NCI-H345 treated with DMSO at 0.1 percent for 48 hours (cell line): ENCODE data around the gene FOXP1.
A peak's percentile ranks its signal among the peaks of the same experiment; 100 is the strongest.

Source experiments
- DNase-seq: peaks from one replicate; lab custom pipeline; 2025; ENCODE audit not compliant: unreplicated experiment; lab: John Stamatoyannopoulos, UW

FOXP1 gene

GRCh38 chr3:71138410-71138809 is 445.1 kb downstream of the FOXP1 start:
- no peak for DNase-seq

DNA sequence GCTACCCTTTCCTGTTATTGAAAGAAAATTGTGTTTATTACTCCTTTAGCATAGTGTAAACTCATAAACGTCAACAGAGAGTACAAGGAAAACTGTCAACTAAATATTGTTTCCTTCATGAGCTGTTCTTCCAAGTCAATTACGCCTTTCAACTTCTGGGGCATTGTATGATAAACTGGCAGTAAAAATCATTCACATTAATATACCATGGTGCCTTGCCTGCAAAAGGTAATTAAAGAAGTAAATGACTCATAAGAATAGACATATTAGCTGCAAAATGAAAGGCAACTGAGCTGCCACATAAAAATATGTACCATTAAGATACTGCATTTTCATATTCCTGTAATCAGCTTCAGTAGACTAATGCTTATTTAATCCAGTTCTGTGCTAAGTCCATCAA is 447.3 kb downstream of the FOXP1 start:
- DNase-seq, result no peak

- no peak for DNase-seq
These were observed 448.0 kb downstream of the FOXP1 start for GRCh38 chr3:71135373-71136088.

- DNase-seq, result no peak
These were observed 449.0 kb downstream of the FOXP1 start for GRCh38 chr3:71134521-71134920.

- DNase-seq, result no peak
These were observed 449.7 kb downstream of the FOXP1 start for GRCh38 chr3:71133865-71134264.

DNA sequence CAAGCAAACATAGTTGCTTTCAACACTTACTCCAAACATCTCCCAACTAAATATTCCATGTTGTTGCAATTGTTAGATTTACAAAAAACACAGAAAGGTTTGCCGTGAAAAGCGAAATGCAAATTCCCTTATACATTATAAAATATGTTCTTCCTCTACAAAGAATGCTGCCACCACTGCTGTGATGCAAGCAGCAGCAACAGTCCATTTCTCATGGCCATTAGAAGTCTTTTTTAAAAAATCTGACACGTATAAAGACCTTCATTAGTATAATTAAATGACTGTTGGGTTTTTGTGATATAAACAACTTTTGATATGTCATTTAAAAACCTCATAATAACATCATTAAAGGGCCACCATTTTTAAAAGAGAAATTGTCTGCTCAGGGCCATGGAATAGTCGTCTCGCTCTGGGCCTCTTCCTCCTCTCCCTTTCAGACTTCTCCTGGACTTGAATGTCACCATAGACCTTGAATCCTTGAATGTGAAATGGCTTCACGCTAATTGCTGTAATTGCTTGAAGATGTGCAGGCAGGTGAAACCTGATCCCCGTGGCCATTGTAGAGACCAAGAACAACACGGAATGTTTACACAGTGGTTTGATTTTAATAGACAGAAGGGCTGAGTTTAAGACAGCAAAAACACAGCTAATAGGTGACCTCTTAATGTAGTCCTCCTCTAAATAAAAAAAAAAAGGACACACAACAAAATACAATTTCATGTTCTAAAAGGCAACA is 450.4 kb downstream of the FOXP1 start:
- no peak for DNase-seq

DNA sequence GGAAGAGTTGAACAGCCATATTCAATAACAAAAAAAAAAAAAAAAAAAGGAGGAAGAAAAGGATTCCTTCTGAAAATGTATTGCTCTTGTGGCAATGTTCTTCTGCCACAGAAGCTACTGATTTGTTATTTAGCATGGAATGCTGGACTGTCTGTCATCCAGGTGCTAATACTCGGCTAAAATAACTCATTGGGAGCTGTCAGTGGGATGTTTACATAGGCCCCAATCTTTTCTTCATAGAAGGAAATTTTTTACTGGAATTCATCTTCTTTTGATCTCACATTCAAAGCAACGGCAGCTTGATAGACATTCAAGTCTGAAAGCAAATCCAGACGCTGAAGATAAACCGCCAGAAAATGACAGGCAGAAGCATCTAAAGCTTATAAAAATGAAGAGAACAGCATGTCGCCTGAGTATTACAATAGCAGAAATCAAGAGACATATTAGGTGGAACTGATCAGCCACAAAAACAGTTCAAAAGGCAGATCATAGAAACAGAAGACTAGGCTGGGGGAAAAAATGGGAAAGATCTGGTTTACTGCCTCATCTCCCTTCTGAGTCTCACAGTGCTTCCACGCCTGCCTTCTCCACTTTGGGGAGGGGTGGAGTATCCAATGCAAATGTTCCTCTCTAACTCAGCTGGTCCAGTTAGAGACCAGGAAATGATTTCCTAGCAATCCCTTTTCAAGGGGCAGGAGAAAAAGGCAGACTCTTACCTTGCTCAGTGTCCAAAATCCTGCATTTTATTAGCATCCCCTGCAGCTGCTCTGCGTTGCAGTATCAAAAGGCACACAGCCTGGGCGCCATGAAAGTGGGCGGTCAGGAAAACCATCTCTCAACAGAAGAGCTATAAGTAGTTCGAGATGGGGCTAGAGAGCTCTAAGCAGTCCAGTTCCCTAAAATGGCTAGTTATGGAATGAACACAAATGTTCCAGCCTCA is 451.9 kb downstream of the FOXP1 start:
- no peak for DNase-seq

- DNase-seq, result peak; percentile 44
These were observed 452.8 kb downstream of the FOXP1 start for GRCh38 chr3:71130471-71131374.

- no peak for DNase-seq
These were observed 453.7 kb downstream of the FOXP1 start for GRCh38 chr3:71129611-71130431.

- DNase-seq, result no peak
These were observed 454.6 kb downstream of the FOXP1 start for GRCh38 chr3:71128961-71129360.

DNA sequence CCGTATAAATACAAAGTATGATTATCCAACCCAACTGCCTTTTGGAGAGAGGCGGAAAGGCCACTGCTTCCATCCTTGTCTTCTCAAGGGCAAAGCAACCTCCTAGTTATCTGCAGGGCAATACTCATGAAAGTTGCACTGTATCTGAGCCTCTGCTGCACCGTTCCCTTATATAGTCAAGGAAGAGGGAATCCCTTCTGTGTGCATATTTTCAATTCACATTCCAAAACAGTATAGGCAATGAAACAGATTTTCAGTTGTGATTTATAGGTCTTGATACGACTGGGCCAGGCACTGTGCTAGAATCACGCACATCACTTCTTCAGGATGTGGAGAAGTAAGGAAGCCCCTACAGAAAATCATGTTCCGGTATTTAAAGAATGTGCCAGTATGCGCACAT is 455.7 kb downstream of the FOXP1 start:
- DNase-seq, result no peak

- no peak for DNase-seq
These were observed 456.3 kb downstream of the FOXP1 start for GRCh38 chr3:71127052-71127831.

- DNase-seq, result no peak
These were observed 457.8 kb downstream of the FOXP1 start for GRCh38 chr3:71125738-71126137.

GRCh38 chr3:71124048-71124447 is 459.5 kb downstream of the FOXP1 start:
- DNase-seq, result no peak

- DNase-seq, result no peak
These were observed 460.9 kb downstream of the FOXP1 start for GRCh38 chr3:71122641-71123040.

DNA sequence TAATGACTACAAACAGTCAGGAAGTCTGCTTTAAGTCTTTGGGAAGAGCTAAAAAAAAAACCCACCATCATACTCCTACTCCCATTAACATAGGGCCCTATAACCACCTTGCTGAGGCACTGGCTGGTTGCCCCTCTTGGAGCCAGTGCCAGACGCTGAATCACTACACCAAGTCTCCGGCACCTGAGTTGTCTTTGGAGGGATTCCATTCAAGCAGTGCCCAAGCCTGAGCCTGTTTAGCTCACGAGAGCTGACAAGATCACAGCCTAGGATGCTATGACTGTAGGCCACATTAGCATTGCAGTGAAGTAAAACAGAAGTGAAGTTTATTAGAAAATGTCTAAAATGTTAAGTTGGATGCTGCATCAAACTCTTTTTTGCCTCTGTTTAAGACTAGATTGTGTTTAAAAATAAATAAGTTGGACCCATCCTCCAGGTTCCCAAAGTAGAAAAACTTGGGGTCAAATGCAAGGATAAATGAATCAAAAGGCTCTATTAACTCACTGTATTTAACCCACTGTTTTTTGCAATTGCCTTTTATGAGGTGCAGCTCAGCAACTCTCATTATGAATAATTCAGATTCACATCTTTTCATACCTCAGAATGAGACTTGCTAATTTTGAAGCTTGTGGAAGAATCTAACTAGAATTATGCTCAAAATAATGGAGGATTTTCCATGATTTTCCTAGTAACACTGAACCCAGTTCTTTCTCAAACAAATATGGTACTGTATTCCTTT is 461.9 kb downstream of the FOXP1 start:
- DNase-seq, result no peak

DNA sequence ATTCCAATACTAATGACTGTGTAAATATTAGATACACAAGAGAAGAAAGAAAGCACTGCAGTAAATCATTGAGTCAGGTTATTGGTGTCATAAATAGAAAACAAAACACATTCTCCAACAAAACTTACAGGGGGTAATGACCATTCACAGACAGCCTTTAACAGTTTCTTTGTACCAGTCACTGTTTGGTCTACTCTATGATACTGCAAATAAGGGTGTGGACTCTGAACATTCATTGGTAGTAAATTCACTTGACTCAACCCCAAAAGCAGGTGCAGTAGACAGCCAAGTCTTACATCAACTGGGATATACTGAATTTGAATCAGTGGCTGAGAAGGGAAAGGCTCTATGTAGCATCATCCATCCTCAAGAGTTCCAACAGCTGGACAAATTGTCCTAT is 463.5 kb downstream of the FOXP1 start:
- no peak for DNase-seq

GRCh38 chr3:71119171-71119570 is 464.4 kb downstream of the FOXP1 start:
- DNase-seq, result no peak
